ENCODE results near the gene ARPP21.

Gene ARPP21

DNA sequence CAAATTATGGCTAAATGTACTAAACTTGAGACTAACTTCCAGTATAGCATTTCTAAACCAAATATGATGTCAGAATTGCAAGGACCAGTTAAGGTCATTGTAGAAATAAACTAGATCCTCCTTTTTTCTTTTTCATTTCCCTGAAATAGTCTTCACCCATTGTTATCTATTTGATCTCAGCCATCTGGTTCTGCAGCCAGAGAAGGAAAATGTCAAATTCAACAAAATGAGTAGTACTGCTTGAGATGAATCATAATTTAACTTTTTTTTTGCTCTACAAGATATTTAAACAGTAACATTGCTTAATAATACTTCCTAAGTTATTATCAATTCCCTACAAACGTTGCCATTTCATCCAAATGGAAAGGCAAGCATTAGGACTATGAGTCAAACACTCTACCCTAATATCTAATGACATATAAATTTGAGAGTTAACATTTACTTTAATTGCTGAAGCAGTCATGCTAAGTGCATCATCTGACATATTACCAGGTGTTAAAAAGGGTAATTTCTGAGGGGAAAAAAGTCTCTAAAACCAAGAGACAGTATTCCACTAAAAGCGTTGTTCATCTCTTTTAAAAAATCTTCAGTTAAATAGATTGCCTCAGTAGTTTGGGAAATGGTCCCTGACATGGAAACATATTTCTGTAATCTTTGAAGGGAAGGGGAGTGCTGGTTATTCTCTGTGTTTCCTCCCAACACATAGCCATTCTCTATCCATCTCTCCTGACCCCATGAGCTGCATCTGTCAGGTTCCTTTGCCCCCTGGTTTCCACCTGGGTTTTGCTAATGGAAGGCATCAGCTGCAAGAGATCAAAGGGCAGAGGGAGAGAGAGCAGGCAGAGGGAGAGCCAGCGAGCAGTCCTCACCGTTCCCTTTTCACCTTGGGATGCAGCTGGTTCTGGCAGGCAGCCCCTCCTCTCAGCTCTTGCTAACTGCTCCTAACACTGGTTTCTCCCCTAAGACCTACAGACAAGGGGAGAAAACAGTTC is 138.5 kb downstream of the ARPP21 start:
- H2AFZ ChIP-seq (ENCODE audit: low read depth): no peak overlapping the region
- no peak overlapping the region for H3K27ac ChIP-seq
- no peaks in the 10 kb centered on the region for H3K27me3 ChIP-seq (ENCODE audit: insufficient read depth, low read depth)
- no peaks in the 10 kb centered on the region for H3K79me2 ChIP-seq (ENCODE audit: insufficient read depth, low read depth)
- no peak overlapping the region for H3K4me3 ChIP-seq (IDR thresholded peaks at IDR 0.05; ENCODE audit: insufficient read depth, low read depth, low read length)
- H4K20me1 ChIP-seq (ENCODE audit: insufficient read depth): no peaks in the 10 kb centered on the region
- no peaks in the 10 kb centered on the region for H3K4me1 ChIP-seq (ENCODE audit: low read depth, poor library complexity, severe bottlenecking)
- H3K9ac ChIP-seq: no peak overlapping the region
- TF ChIP-seq, protein P1, sequence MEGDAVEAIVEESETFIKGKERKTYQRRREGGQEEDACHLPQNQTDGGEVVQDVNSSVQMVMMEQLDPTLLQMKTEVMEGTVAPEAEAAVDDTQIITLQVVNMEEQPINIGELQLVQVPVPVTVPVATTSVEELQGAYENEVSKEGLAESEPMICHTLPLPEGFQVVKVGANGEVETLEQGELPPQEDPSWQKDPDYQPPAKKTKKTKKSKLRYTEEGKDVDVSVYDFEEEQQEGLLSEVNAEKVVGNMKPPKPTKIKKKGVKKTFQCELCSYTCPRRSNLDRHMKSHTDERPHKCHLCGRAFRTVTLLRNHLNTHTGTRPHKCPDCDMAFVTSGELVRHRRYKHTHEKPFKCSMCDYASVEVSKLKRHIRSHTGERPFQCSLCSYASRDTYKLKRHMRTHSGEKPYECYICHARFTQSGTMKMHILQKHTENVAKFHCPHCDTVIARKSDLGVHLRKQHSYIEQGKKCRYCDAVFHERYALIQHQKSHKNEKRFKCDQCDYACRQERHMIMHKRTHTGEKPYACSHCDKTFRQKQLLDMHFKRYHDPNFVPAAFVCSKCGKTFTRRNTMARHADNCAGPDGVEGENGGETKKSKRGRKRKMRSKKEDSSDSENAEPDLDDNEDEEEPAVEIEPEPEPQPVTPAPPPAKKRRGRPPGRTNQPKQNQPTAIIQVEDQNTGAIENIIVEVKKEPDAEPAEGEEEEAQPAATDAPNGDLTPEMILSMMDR (conservative IDR thresholded peaks at IDR 0.05; ENCODE audit: low read depth, low read length): no peak
- no peak overlapping the region for H3K4me2 ChIP-seq
- H3K36me3 ChIP-seq (ENCODE audit: insufficient read depth): no peaks in the 10 kb centered on the region

DNA sequence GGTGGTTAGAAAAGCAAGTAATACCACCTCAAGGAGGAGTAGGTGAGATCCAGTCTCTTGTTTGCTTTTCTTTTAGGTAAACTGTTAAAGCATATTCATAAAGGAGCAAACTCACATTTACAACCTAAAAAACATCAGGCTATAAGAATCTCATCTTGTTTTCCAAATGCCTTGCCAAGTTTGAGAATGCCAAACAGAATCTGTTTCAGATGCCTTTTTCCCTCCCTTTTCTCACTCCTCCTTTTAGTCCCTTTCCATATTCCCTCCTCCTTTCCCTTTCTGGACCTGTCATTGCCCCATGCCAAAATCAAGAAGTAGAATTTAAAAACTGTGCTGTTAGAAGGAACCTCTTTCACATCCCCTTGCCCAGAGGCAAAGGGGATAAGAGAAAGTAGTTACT is 140.3 kb downstream of the ARPP21 start:
- Histone ChIP-seq H3K27ac (no peak overlapping the region), H3K4me3 (IDR thresholded peaks at IDR 0.05; ENCODE audit: insufficient read depth, low read depth, low read length) (no peak overlapping the region), H2AFZ (ENCODE audit: low read depth) (no peak overlapping the region), H3K4me1 (ENCODE audit: low read depth, poor library complexity, severe bottlenecking) (no peaks in the 10 kb centered on the region), H3K4me2 (no peak overlapping the region), H3K27me3 (ENCODE audit: insufficient read depth, low read depth) (no peaks in the 10 kb centered on the region), H4K20me1 (ENCODE audit: insufficient read depth) (no peaks in the 10 kb centered on the region), H3K9ac (no peak overlapping the region), H3K79me2 (ENCODE audit: insufficient read depth, low read depth) (no peaks in the 10 kb centered on the region), H3K36me3 (ENCODE audit: insufficient read depth) (no peaks in the 10 kb centered on the region)
- TF ChIP-seq, protein P1 (conservative IDR thresholded peaks at IDR 0.05; ENCODE audit: low read depth, low read length): no peak

DNA sequence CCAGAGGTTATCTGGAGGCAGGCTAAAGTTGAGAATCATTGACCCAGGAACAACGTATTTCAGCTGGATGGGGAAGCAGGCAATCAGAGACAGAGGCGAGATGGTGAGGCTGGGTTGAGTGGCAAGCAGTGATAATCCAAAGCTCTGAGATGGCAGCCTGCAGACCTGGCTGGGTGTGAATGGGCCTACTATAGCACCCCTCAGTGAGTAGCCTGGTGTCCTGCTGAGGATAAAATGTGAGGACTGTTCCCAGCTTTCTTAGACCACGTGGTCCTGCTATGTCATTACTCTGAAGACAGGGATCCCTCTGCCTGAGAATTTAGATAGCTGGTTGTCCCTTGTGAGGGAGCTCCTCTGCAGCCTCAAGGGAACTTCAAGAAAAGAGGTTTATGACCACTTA is 141.5 kb downstream of the ARPP21 start:
- H3K79me2 ChIP-seq (ENCODE audit: insufficient read depth, low read depth): no peaks in the 10 kb centered on the region
- no peaks in the 10 kb centered on the region for H3K36me3 ChIP-seq (ENCODE audit: insufficient read depth)
- no peak overlapping the region for H2AFZ ChIP-seq (ENCODE audit: low read depth)
- no peaks in the 10 kb centered on the region for H3K27me3 ChIP-seq (ENCODE audit: insufficient read depth, low read depth)
- H3K4me3 ChIP-seq (IDR thresholded peaks at IDR 0.05; ENCODE audit: insufficient read depth, low read depth, low read length): no peak overlapping the region
- TF ChIP-seq, protein P1 (conservative IDR thresholded peaks at IDR 0.05; ENCODE audit: low read depth, low read length): no peak
- no peaks in the 10 kb centered on the region for H3K4me1 ChIP-seq (ENCODE audit: low read depth, poor library complexity, severe bottlenecking)
- H4K20me1 ChIP-seq (ENCODE audit: insufficient read depth): no peaks in the 10 kb centered on the region
- no peak overlapping the region for H3K4me2 ChIP-seq
- H3K9ac ChIP-seq: no peak overlapping the region
- no peak overlapping the region for H3K27ac ChIP-seq

DNA sequence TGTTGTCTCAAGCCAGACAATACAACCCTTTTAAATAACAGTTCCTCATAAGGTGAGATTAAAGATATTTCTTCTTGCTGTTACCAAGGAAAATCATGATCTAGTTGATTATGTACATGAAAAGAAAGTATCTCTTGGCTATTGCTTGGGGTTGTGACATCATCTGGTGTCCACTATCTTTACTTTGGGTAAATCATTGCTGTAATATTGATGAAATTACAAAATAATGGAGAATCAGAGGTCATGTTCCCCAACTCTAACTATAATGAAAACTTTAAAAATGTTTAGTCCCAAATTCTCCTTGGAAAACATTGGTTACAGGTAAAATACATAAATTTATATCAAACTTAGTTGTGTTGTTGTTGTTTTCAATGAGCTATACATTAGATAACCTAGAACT is 142.2 kb downstream of the ARPP21 start:
- Histone ChIP-seq H3K27ac (no peak overlapping the region), H3K4me2 (no peak overlapping the region), H3K36me3 (ENCODE audit: insufficient read depth) (no peaks in the 10 kb centered on the region), H3K79me2 (ENCODE audit: insufficient read depth, low read depth) (no peaks in the 10 kb centered on the region), H3K4me3 (IDR thresholded peaks at IDR 0.05; ENCODE audit: insufficient read depth, low read depth, low read length) (no peak overlapping the region), H4K20me1 (ENCODE audit: insufficient read depth) (no peaks in the 10 kb centered on the region), H2AFZ (ENCODE audit: low read depth) (no peak overlapping the region), H3K4me1 (ENCODE audit: low read depth, poor library complexity, severe bottlenecking) (no peaks in the 10 kb centered on the region), H3K9ac (no peak overlapping the region), H3K27me3 (ENCODE audit: insufficient read depth, low read depth) (no peaks in the 10 kb centered on the region)
- TF ChIP-seq, protein P1 (conservative IDR thresholded peaks at IDR 0.05; ENCODE audit: low read depth, low read length): no peak

Data from KMS-11 (cell line).